SK-N-SH (cell line): Measurements from ENCODE around the gene EXOC4.

Source experiments
- CTCF ChIP-seq: fragments of 200-600 bp; sonication (generic); IDR thresholded peaks from 2 replicates; pipeline ENCODE4 v1.6.1; 2017; ENCODE audit warnings: antibody characterized with exemption, mild to moderate bottlenecking, moderate library complexity
- ELF1 ChIP-seq: IDR thresholded peaks from 2 replicates; pipeline ENCODE4 v1.4.0; 2012
- EP300 ChIP-seq, 2 experiments: IDR thresholded peaks; 2 replicates each; pipeline versions ENCODE4 v1.4.0 to v1.6.1; 2012; ENCODE audit warnings: borderline replicate concordance in 1 of 2, low read depth in 1 of 2, low read length in 1 of 2
- MAX ChIP-seq: IDR thresholded peaks from 2 replicates; pipeline ENCODE4 v1.4.0; 2012; ENCODE audit warnings: low read depth
- NRF1 ChIP-seq: IDR thresholded peaks from 2 replicates; pipeline ENCODE4 v1.6.1; 2012; ENCODE audit warnings: low read depth, mild to moderate bottlenecking, low read length
- POLR2AphosphoS5 ChIP-seq: IDR thresholded peaks from 2 replicates; pipeline ENCODE4 v1.6.1; 2012; ENCODE audit warnings: low read depth, low read length
- RAD21 ChIP-seq: IDR thresholded peaks from 2 replicates; pipeline ENCODE4 v1.6.1; 2012; ENCODE audit warnings: mild to moderate bottlenecking, low read length
- REST ChIP-seq: IDR thresholded peaks from 2 replicates; pipeline ENCODE4 v1.6.1; 2012; ENCODE audit warnings: mild to moderate bottlenecking, low read depth, low read length, moderate library complexity
- RFX5 ChIP-seq: IDR thresholded peaks from 2 replicates; pipeline ENCODE4 v1.6.1; 2012; ENCODE audit warnings: mild to moderate bottlenecking, improper control_type of control experiment, low read length
- RXRA ChIP-seq: IDR thresholded peaks from 2 replicates; pipeline ENCODE4 v1.4.0; 2012; ENCODE audit warnings: low read depth, mild to moderate bottlenecking, borderline replicate concordance
- SMC3 ChIP-seq: IDR thresholded peaks from 2 replicates; pipeline ENCODE4 v1.6.1; 2012; ENCODE audit warnings: low read depth, low read length, improper control_type of control experiment
- USF1 ChIP-seq: IDR thresholded peaks from 2 replicates; pipeline ENCODE4 v1.4.0; 2012; ENCODE audit warnings: low read depth, borderline replicate concordance
- USF2 ChIP-seq: fragments of 150-350 bp; IDR thresholded peaks from 2 replicates; pipeline ENCODE4 v1.6.1; 2017; ENCODE audit warnings: antibody characterized with exemption, low read length, low read depth, borderline replicate concordance
- YY1 ChIP-seq: IDR thresholded peaks from 2 replicates; pipeline ENCODE4 v1.4.0; 2012; ENCODE audit warnings: low read depth, mild to moderate bottlenecking

- TF ChIP-seq USF2 (no peak), SMC3 (no peak), RAD21 (no peak), CTCF (no peak), RXRA (no peak), REST (no peak), RFX5 (no peak), POLR2AphosphoS5 (no peak), MAX (no peak), YY1 (no peak), ELF1 (no peak), EP300 (IDR thresholded peaks at IDR 0.05; ENCODE audit: borderline replicate concordance in 1 of 2, low read depth in 1 of 2, low read length in 1 of 2) (no peak), NRF1 (no peak), USF1 (no peak)
Measured at GRCh38 chr7:133554330-133554729, 301.5 kb downstream of the EXOC4 start.
